H1 (cell line): ENCODE measurements around the gene MAGI3. TPM values are rescaled to one million over a fixed set of nuclear protein-coding genes. Genes with fewer than 3 reads are reported as not detected.

Experiments used
- CTCF ChIA-PET: fragments of 300-600 bp; sonication (Branson Sonifier 250); formaldehyde crosslinking; loops from one replicate; lab custom pipeline; 2021; ENCODE audit not compliant: partially characterized antibody; lab: Charles Lee
- POLR2A ChIA-PET: fragments of 300-600 bp; sonication (Branson Sonifier 250); formaldehyde crosslinking; loops from one replicate; lab custom pipeline; 2021; ENCODE audit warnings: inconsistent platforms; ENCODE audit not compliant: partially characterized antibody; lab: Charles Lee
- DNase-seq, 2 experiments: peaks; one replicate each; pipeline versions ENCODE4 v3.0.0 to v3.0.0-alpha.2; 2010 to 2022; ENCODE audit warnings: low spot score in 2 of 2, low read depth in 1 of 2, mixed read lengths in 1 of 2
- FAIRE-seq: peaks from 2 replicates; lab custom pipeline; 2011; peaks lifted over from hg19 to GRCh38; lab: Jason Lieb, UNC
- H2AFZ ChIP-seq: 2 replicates; pipeline ENCODE4 v1.8.1; 2012; ENCODE audit warnings: low read length, inconsistent platforms
- H2AK5ac ChIP-seq: 2 replicates; pipeline ENCODE4 v1.6.1; 2013; ENCODE audit warnings: low read depth, low read length
- H2BK120ac ChIP-seq: replicated peaks from 2 replicates; pipeline ENCODE3; 2013; ENCODE audit warnings: low read depth, low read length, inconsistent platforms
- H2BK12ac ChIP-seq: 2 replicates; pipeline ENCODE4 v1.6.1; 2013; ENCODE audit warnings: low read depth, low read length
- H2BK15ac ChIP-seq: 2 replicates; pipeline ENCODE4 v1.6.1; 2013; ENCODE audit warnings: low read length
- H2BK20ac ChIP-seq: 2 replicates; pipeline ENCODE4 v1.6.1; 2013; ENCODE audit warnings: low read length
- H2BK5ac ChIP-seq: 2 replicates; pipeline ENCODE4 v1.6.1; 2013; ENCODE audit warnings: low read depth, low read length
- H3K14ac ChIP-seq: 2 replicates; pipeline ENCODE4 v1.6.1; 2013; ENCODE audit warnings: inconsistent platforms; ENCODE audit not compliant: insufficient read length
- H3K18ac ChIP-seq: 2 replicates; pipeline ENCODE4 v1.6.1; 2013; ENCODE audit warnings: low read length; ENCODE audit errors: extremely low read depth
- H3K23ac ChIP-seq: 2 replicates; pipeline ENCODE4 v1.6.1; 2013; ENCODE audit warnings: inconsistent platforms; ENCODE audit not compliant: insufficient read length
- H3K23me2 ChIP-seq: 2 replicates; pipeline ENCODE4 v1.6.1; 2013; ENCODE audit warnings: low read depth, low read length
- H3K27ac ChIP-seq: 2 replicates; pipeline ENCODE4 v1.6.1; 2011; ENCODE audit warnings: low read depth, low read length, inconsistent platforms
- H3K27me3 ChIP-seq, 4 experiments: replicated peaks in 1 of 4; 1 replicate in 1 of 4; 2 replicates in 3 of 4; pipeline versions ENCODE4 v1.6.1 to v1.8.1; 2011 to 2013; ENCODE audit warnings: low read length in 3 of 4, mild to moderate bottlenecking in 3 of 4, inconsistent platforms in 2 of 4, mixed read lengths in 2 of 4, moderate library complexity in 1 of 4; ENCODE audit not compliant: control insufficient read depth in 3 of 4, insufficient read depth in 3 of 4; ENCODE audit errors: extremely low read depth in 1 of 4
- H3K36me3 ChIP-seq, 4 experiments: 2 replicates each; pipeline versions ENCODE4 v1.6.1 to v1.8.1; 2011 to 2013; ENCODE audit warnings: mild to moderate bottlenecking in 4 of 4, low read length in 3 of 4, moderate library complexity in 2 of 4, control low read depth in 1 of 4, inconsistent platforms in 1 of 4; ENCODE audit not compliant: insufficient read depth in 4 of 4, control insufficient read depth in 2 of 4
- H3K4ac ChIP-seq: replicated peaks from 2 replicates; pipeline ENCODE3; 2013; ENCODE audit warnings: low read length, low read depth, mixed read lengths, inconsistent platforms; ENCODE audit not compliant: insufficient read length
- H3K4me1 ChIP-seq, 4 experiments: replicated peaks in 1 of 4; 1 replicate in 1 of 4; 2 replicates in 3 of 4; pipeline versions ENCODE4 v1.6.1 to v1.8.1; 2011 to 2013; ENCODE audit warnings: low read length in 3 of 4, inconsistent platforms in 2 of 4, mixed read lengths in 1 of 4; ENCODE audit not compliant: insufficient read depth in 4 of 4, control insufficient read depth in 3 of 4
- H3K4me2 ChIP-seq, 2 experiments: 2 replicates each; pipeline versions ENCODE4 v1.6.1 to v1.8.1; 2011 to 2013; ENCODE audit warnings: low read depth in 2 of 2, low read length in 2 of 2, control low read depth in 1 of 2, inconsistent platforms in 1 of 2, mild to moderate bottlenecking in 1 of 2; ENCODE audit not compliant: insufficient read depth in 1 of 2
- H3K4me3 ChIP-seq, 4 experiments: fragments of 200-600, 300-600 bp in 1 of 4; sonication (generic), shearing (Covaris generic), sonication (Bioruptor Twin) in 1 of 4; 2 replicates each; pipeline versions ENCODE4 v1.5.1 to v1.8.1; 2011 to 2016; ENCODE audit warnings: low read length in 4 of 4, low read depth in 3 of 4, control low read depth in 2 of 4, inconsistent platforms in 2 of 4, mild to moderate bottlenecking in 2 of 4, mixed read lengths in 1 of 4, moderate library complexity in 1 of 4; ENCODE audit not compliant: insufficient read depth in 2 of 4; ENCODE audit errors: extremely low read depth in 1 of 4
- H3K56ac ChIP-seq: replicated peaks from 2 replicates; pipeline ENCODE3; 2013; ENCODE audit warnings: low read depth, mild to moderate bottlenecking, mixed read lengths, low read length, inconsistent platforms; ENCODE audit not compliant: insufficient read length
- H3K79me1 ChIP-seq: 2 replicates; pipeline ENCODE4 v1.6.1; 2013; ENCODE audit warnings: low read depth, low read length, control low read depth
- H3K79me2 ChIP-seq, 2 experiments: 2 replicates each; pipeline versions ENCODE4 v1.6.1 to v1.8.1; 2012 to 2013; ENCODE audit warnings: low read length in 2 of 2, mild to moderate bottlenecking in 2 of 2, inconsistent platforms in 1 of 2; ENCODE audit not compliant: insufficient read depth in 2 of 2, control insufficient read depth in 1 of 2
- H3K9ac ChIP-seq, 4 experiments: replicated peaks in 1 of 4; 1 replicate in 1 of 4; 2 replicates in 3 of 4; pipeline versions ENCODE4 v1.6.1 to v1.8.1; 2011 to 2013; ENCODE audit warnings: low read depth in 3 of 4, low read length in 3 of 4, control low read depth in 2 of 4, mild to moderate bottlenecking in 2 of 4, moderate library complexity in 2 of 4, inconsistent platforms in 1 of 4; ENCODE audit errors: extremely low read depth in 1 of 4
- H3K9me3 ChIP-seq, 2 experiments: 2 replicates each; pipeline versions ENCODE4 v1.6.1 to v1.8.1; 2012 to 2013; ENCODE audit warnings: mild to moderate bottlenecking in 2 of 2, moderate library complexity in 2 of 2, control low read depth in 1 of 2, inconsistent platforms in 1 of 2, low read depth in 1 of 2, low read length in 1 of 2, mixed read lengths in 1 of 2; ENCODE audit not compliant: insufficient read depth in 2 of 2
- H4K20me1 ChIP-seq, 2 experiments: replicated peaks in 1 of 2; 2 replicates each; pipeline versions ENCODE3 to v1.8.1; 2011 to 2013; ENCODE audit warnings: inconsistent platforms in 2 of 2, low read length in 2 of 2, mild to moderate bottlenecking in 1 of 2; ENCODE audit not compliant: insufficient read depth in 2 of 2, control insufficient read depth in 1 of 2
- H4K5ac ChIP-seq: 2 replicates; pipeline ENCODE4 v1.6.1; 2013; ENCODE audit warnings: low read length, low read depth, mixed read lengths, inconsistent platforms; ENCODE audit not compliant: insufficient read length
- H4K8ac ChIP-seq: 2 replicates; pipeline ENCODE4 v1.8.0; 2013; ENCODE audit warnings: mild to moderate bottlenecking, moderate library complexity, low read length, inconsistent platforms; ENCODE audit not compliant: insufficient read depth; ENCODE audit errors: extremely low read depth
- H4K91ac ChIP-seq: replicated peaks from 2 replicates; pipeline ENCODE3; 2013; ENCODE audit warnings: low read length, mixed read lengths, inconsistent platforms; ENCODE audit not compliant: insufficient read length
- CBX5 ChIP-seq: fragments of 300-800, 300-1000 bp; sonication (generic); IDR thresholded peaks from 2 replicates; pipeline ENCODE4 v1.7.1; 2016; ENCODE audit warnings: antibody characterized with exemption, low read length, low read depth
- GABPA ChIP-seq: IDR thresholded peaks from 2 replicates; pipeline ENCODE4 v1.6.1; 2011; ENCODE audit warnings: mild to moderate bottlenecking, low read length, moderate library complexity, borderline replicate concordance; ENCODE audit not compliant: insufficient read depth
- SIN3A ChIP-seq, 2 experiments: IDR thresholded peaks in 1 of 2; conservative IDR thresholded peaks in 1 of 2; 2 replicates each; pipeline ENCODE4 v1.6.1; 2011 to 2012; ENCODE audit warnings: low read length in 2 of 2, improper control_type of control experiment in 1 of 2, low read depth in 1 of 2, mild to moderate bottlenecking in 1 of 2
- SIRT6 ChIP-seq: IDR thresholded peaks from one replicate; pipeline ENCODE4 v1.7.1; 2012; ENCODE audit warnings: low read length, inconsistent platforms
- SP1 ChIP-seq: IDR thresholded peaks from 2 replicates; pipeline ENCODE4 v1.6.1; 2011; ENCODE audit warnings: low read depth, low read length
- SRF ChIP-seq: IDR thresholded peaks from 2 replicates; pipeline ENCODE4 v1.6.1; 2011; ENCODE audit warnings: mild to moderate bottlenecking, low read depth, low read length, moderate library complexity
- TCF12 ChIP-seq: IDR thresholded peaks from 2 replicates; pipeline ENCODE4 v1.6.1; 2011; ENCODE audit warnings: low read depth, mild to moderate bottlenecking, low read length
- WGBS, 2 experiments: shearing (Covaris generic) in 1 of 2; methylation state at CpG; one replicate each; pipeline versions ENCODE4 v1.1.6 to v1.1.7; 2013 to 2015; ENCODE audit warnings: low lambda C conversion rate in 2 of 2, mixed read lengths in 2 of 2, inconsistent platforms in 1 of 2, low coverage in 1 of 2, missing lambda C conversion rate in 1 of 2; ENCODE audit not compliant: insufficient replicate concordance in 2 of 2, insufficient coverage in 1 of 2, insufficient read length in 1 of 2; ENCODE audit errors: extremely low coverage in 1 of 2, missing lambda C conversion rate in 1 of 2; 5-methylcytosine and 5-hydroxymethylcytosine counted together
- polyA plus RNA-seq, 7 experiments: library from polyadenylated mRNA; depleted of rRNA in 3 of 7; stranded (reverse) in 5 of 7; unstranded in 2 of 7; fragments of >200 nt in 5 of 7; fragments of 200-250 nt in 2 of 7; gene quantifications; 1 replicate in 5 of 7; 2 replicates in 1 of 7; 4 replicates in 1 of 7; pipeline versions ENCODE4 v1.2.1 to v1.2.3, GENCODE V29; 2011 to 2013; ENCODE audit warnings: missing spikeins in 2 of 7, mixed read lengths in 2 of 7
- total RNA-seq: library from RNA; stranded (reverse); fragmentation: NEBNext Ultra II Directional; extraction: Animal tissue kit (Norgen Biotek cat#: 25700); gene quantifications from 2 replicates; pipeline ENCODE4 v1.2.1, GENCODE V29; 2021

Gene MAGI3
- total and polyA plus RNA-seq, 2 of the 8 experiments (the other 6 are each of a cell fraction or from before 2014, with no cell fraction given): 2.3 to 7.8 TPM

GRCh38 chr1:113660088-113660487 lies 269.8 kb downstream of the MAGI3 start:
- H4K20me1 ChIP-seq: no peaks in the 10 kb centered on the region
- H3K27ac ChIP-seq: no peak overlapping the region
- no peaks in the 10 kb centered on the region for H3K4me1 ChIP-seq
- H2BK15ac ChIP-seq: no peak overlapping the region
- H4K5ac ChIP-seq: no peak overlapping the region
- DNase-seq (no peak), FAIRE-seq (no peak)
- H2AFZ ChIP-seq: no peak overlapping the region
- H3K23me2 ChIP-seq: no peaks in the 10 kb centered on the region; the same call in 1 of the 2 replicates
- H3K79me1 ChIP-seq: no peaks in the 10 kb centered on the region
- no peak overlapping the region for H3K56ac ChIP-seq
- WGBS, 2 experiments: 86% methylated on average over 3 of the region's 3 CpGs; no CpG with 5 or more reads in 1 of the 2 experiments
- no peaks in the 10 kb centered on the region for H3K36me3 ChIP-seq
- no peak overlapping the region for H3K23ac ChIP-seq
- no peak overlapping the region for H2BK20ac ChIP-seq
- H2BK120ac ChIP-seq: no peak overlapping the region
- H3K4me2 ChIP-seq: no peak overlapping the region
- H4K91ac ChIP-seq: no peak overlapping the region
- CTCF ChIA-PET: interaction anchor here (2.0 kb wide), 1 partner anchor 12 kb away, joined by 9 read pairs; no protein-coding TSS in a partner anchor
- no peak overlapping the region for H2AK5ac ChIP-seq
- no peaks in the 10 kb centered on the region for H3K79me2 ChIP-seq
- POLR2A ChIA-PET: no interaction called here
- H3K9me3 ChIP-seq: no peaks in the 10 kb centered on the region
- no peak overlapping the region for H2BK12ac ChIP-seq
- no peak overlapping the region for H4K8ac ChIP-seq
- H3K18ac ChIP-seq: no peak overlapping the region
- no peak overlapping the region for H2BK5ac ChIP-seq
- H3K4me3 ChIP-seq: no peak overlapping the region
- no peak overlapping the region for H3K14ac ChIP-seq
- no peak overlapping the region for H3K4ac ChIP-seq
- no peak overlapping the region for H3K9ac ChIP-seq
- H3K27me3 ChIP-seq: no peaks in the 10 kb centered on the region
- no peak for TF ChIP-seq SRF
- no peak for TF ChIP-seq SP1
- TF ChIP-seq SIN3A (conservative IDR thresholded peaks at IDR 0.05 in 1 of 2, IDR thresholded peaks at IDR 0.05 in 1 of 2; ENCODE audit: low read depth in 1 of 2, low read length in 2 of 2): no peak
- no peak for TF ChIP-seq GABPA
- TF ChIP-seq TCF12: no peak
- TF ChIP-seq CBX5: no peak
- TF ChIP-seq SIRT6: no peak
